Panc1 (cell line): ENCODE data around the gene CREBBP. TPM values are rescaled to one million over a fixed set of nuclear protein-coding genes. Genes with fewer than 3 reads are reported as not detected.

Experiments used
- ATAC-seq: fragments of 200-7000 bp; cut with Tn5 transposase; 2 replicates; pipeline ENCODE4 v1.9.1; 2020; ENCODE audit warnings: mild to moderate bottlenecking, moderate library complexity
- BruUV-seq: library from RNA; stranded (reverse); fragments of 400-500 nt; replicated peaks from 2 replicates; lab custom pipeline; 2021; lab: Mats Ljungman, UMichigan
- CTCF ChIA-PET: fragments of 300-600 bp; sonication (Branson Sonifier 250); formaldehyde crosslinking; loops from one replicate; lab custom pipeline; 2022; ENCODE audit warnings: antibody characterized with exemption; lab: Charles Lee
- POLR2A ChIA-PET: fragments of 300-600 bp; sonication (Branson Sonifier 250); formaldehyde crosslinking; loops from one replicate; lab custom pipeline; 2022; ENCODE audit warnings: antibody characterized with exemption; lab: Charles Lee
- DNase-seq: peaks from one replicate; pipeline ENCODE4 v3.0.0-alpha.2; 2010; ENCODE audit warnings: low read depth, low spot score
- H3K27ac ChIP-seq: 2 replicates; pipeline ENCODE4 v1.5.1; 2011; ENCODE audit warnings: mild to moderate bottlenecking, low read length, inconsistent platforms
- H3K27me3 ChIP-seq: fragments of 200-500 bp; sonication (Bioruptor generic); 2 replicates; pipeline ENCODE4 v1.6.0; 2014; ENCODE audit warnings: low read length, inconsistent platforms; ENCODE audit not compliant: control insufficient read depth, insufficient read depth
- H3K36me3 ChIP-seq: fragments of 200-500 bp; sonication (Bioruptor generic); 2 replicates; pipeline ENCODE4 v1.5.1; 2014; ENCODE audit warnings: inconsistent platforms, mild to moderate bottlenecking, low read length, moderate library complexity; ENCODE audit not compliant: control insufficient read depth, insufficient read depth
- H3K4me1 ChIP-seq: 2 replicates; pipeline ENCODE4 v1.5.1; 2011; ENCODE audit warnings: inconsistent platforms, mild to moderate bottlenecking, low read length, moderate library complexity; ENCODE audit not compliant: control insufficient read depth, insufficient read depth
- H3K4me3 ChIP-seq, 2 experiments: 2 replicates each; pipeline ENCODE4 v1.5.1; 2011 to 2012; ENCODE audit warnings: low read depth in 2 of 2, low read length in 2 of 2, mild to moderate bottlenecking in 2 of 2, inconsistent platforms in 1 of 2, moderate library complexity in 1 of 2
- H3K9me3 ChIP-seq: fragments of 200-500 bp; sonication (Bioruptor generic); 2 replicates; pipeline ENCODE4 v1.5.1; 2014; ENCODE audit warnings: low read depth, mild to moderate bottlenecking, inconsistent platforms, low read length, moderate library complexity; ENCODE audit not compliant: control insufficient read depth, insufficient read depth
- POLR2AphosphoS5 ChIP-seq: IDR thresholded peaks from 2 replicates; pipeline ENCODE4 v1.6.1; 2012; ENCODE audit warnings: mild to moderate bottlenecking, low read depth, low read length, moderate library complexity
- SIN3A ChIP-seq: IDR thresholded peaks from 2 replicates; pipeline ENCODE4 v1.6.1; 2012; ENCODE audit warnings: low read depth, mild to moderate bottlenecking, low read length, moderate library complexity, borderline replicate concordance; ENCODE audit not compliant: insufficient read depth
- TCF7L2 ChIP-seq: IDR thresholded peaks from 2 replicates; pipeline ENCODE4 v1.6.1; 2011; ENCODE audit warnings: mild to moderate bottlenecking, low read depth, low read length, inconsistent platforms
- in situ Hi-C: cut with HindIII; loops from 2 replicates; pipeline ENCODE4 v1.10.0; 2016; ENCODE audit warnings: low sequenced_read_pairs, low pct_unique_long_range_greater_than_20kb
- intact Hi-C: fragments of 100-400 bp; cut with micrococcal nuclease; formaldehyde crosslinking; loops from one replicate; pipeline ENCODE4 v1.10.0; 2022; ENCODE audit not compliant: unreplicated experiment
- total RNA-seq: library from RNA; stranded (reverse); gene quantifications from one replicate; pipeline ENCODE4 v1.2.1, GENCODE V29; 2021; ENCODE audit not compliant: unreplicated experiment
- TF ChIP-seq, protein P1 (sequence below), 2 experiments: IDR thresholded peaks; 2 replicates each; pipeline ENCODE4 v1.6.1; 2011 to 2012; ENCODE audit warnings: low read depth in 2 of 2, control low read depth in 1 of 2, low read length in 1 of 2, mild to moderate bottlenecking in 1 of 2, moderate library complexity in 1 of 2; ENCODE audit not compliant: insufficient read depth in 1 of 2
- TF ChIP-seq, protein P2 (sequence below): fragments of 450-650 bp; IDR thresholded peaks from 2 replicates; pipeline ENCODE4 v1.5.1; 2017; ENCODE audit warnings: mild to moderate bottlenecking

CREBBP gene
- total RNA-seq, 1 experiment from 2014 or later = 60.2 TPM

DNA sequence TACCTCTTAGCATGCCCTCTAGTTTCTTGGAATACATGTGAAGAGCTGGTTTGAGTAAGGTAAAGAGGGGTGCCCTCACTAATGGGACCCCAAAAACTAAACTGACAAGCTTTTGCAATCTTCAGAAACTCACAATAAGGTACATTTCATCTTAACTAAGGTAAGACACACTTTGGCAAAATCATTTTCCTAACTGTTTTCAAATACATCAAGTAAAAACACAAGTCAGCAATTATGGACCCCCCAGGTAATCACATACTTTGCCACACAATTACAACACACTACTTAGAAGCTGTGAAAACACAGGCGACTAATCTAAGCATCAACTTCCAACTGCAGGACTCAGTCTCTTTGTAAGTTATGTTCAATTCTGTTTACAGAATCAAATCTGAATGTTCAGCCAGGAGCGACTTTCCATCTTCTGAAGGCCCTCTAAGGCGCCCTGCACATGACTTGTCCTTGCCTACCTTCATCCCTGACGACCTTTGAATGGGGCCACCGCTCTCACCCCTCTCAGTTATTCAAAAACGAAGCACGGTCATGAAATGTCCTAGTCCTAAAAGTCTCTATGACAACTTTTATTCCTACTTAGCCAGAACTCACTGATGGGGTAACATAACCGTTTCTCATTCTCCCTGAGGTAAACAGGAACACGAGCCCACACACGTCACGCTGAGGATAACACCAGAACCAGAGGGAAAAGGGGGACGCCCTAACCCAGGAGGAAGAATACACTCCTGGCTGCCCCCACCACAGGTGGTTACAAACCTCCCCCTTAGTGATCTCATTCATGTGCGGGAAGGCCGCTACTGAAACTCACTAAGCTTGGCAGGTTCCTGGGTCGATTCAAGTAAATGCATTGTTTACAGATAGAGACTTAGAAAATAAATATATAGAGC is 5.5 kb downstream of the CREBBP start:
- Histone ChIP-seq H3K4me3 (no peak overlapping the region), H3K9me3 (no peaks in the 10 kb centered on the region), H3K27me3 (no peaks in the 10 kb centered on the region), H3K36me3 (no peaks in the 10 kb centered on the region), H3K27ac (no peak overlapping the region), H3K4me1 (peaks cover 69% of the 10 kb centered on the region)
- no peak for TF ChIP-seq SIN3A
- TF ChIP-seq TCF7L2 = no peak
- TF ChIP-seq, protein P1, sequence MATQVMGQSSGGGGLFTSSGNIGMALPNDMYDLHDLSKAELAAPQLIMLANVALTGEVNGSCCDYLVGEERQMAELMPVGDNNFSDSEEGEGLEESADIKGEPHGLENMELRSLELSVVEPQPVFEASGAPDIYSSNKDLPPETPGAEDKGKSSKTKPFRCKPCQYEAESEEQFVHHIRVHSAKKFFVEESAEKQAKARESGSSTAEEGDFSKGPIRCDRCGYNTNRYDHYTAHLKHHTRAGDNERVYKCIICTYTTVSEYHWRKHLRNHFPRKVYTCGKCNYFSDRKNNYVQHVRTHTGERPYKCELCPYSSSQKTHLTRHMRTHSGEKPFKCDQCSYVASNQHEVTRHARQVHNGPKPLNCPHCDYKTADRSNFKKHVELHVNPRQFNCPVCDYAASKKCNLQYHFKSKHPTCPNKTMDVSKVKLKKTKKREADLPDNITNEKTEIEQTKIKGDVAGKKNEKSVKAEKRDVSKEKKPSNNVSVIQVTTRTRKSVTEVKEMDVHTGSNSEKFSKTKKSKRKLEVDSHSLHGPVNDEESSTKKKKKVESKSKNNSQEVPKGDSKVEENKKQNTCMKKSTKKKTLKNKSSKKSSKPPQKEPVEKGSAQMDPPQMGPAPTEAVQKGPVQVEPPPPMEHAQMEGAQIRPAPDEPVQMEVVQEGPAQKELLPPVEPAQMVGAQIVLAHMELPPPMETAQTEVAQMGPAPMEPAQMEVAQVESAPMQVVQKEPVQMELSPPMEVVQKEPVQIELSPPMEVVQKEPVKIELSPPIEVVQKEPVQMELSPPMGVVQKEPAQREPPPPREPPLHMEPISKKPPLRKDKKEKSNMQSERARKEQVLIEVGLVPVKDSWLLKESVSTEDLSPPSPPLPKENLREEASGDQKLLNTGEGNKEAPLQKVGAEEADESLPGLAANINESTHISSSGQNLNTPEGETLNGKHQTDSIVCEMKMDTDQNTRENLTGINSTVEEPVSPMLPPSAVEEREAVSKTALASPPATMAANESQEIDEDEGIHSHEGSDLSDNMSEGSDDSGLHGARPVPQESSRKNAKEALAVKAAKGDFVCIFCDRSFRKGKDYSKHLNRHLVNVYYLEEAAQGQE (IDR thresholded peaks at IDR 0.05; ENCODE audit: insufficient read depth in 1 of 2, low read depth in 2 of 2, low read length in 1 of 2) = no peak
- TF ChIP-seq POLR2AphosphoS5 = no peak
- TF ChIP-seq, protein P2, sequence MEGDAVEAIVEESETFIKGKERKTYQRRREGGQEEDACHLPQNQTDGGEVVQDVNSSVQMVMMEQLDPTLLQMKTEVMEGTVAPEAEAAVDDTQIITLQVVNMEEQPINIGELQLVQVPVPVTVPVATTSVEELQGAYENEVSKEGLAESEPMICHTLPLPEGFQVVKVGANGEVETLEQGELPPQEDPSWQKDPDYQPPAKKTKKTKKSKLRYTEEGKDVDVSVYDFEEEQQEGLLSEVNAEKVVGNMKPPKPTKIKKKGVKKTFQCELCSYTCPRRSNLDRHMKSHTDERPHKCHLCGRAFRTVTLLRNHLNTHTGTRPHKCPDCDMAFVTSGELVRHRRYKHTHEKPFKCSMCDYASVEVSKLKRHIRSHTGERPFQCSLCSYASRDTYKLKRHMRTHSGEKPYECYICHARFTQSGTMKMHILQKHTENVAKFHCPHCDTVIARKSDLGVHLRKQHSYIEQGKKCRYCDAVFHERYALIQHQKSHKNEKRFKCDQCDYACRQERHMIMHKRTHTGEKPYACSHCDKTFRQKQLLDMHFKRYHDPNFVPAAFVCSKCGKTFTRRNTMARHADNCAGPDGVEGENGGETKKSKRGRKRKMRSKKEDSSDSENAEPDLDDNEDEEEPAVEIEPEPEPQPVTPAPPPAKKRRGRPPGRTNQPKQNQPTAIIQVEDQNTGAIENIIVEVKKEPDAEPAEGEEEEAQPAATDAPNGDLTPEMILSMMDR = no peak
- ChIA-PET CTCF (no interaction called here), POLR2A (interaction anchor here (0.6 kb wide), 1 partner anchor 37 kb away, joined by 6 read pairs; no protein-coding TSS in a partner anchor)
- no TSS peak for BruUV-seq
- ATAC-seq = no peak
- intact Hi-C loops = no loop called here
- DNase-seq = no peak
- in situ Hi-C loops = loop anchor here (10.0 kb wide), 1 partner anchor 60 kb away; no protein-coding TSS in a partner anchor

DNA sequence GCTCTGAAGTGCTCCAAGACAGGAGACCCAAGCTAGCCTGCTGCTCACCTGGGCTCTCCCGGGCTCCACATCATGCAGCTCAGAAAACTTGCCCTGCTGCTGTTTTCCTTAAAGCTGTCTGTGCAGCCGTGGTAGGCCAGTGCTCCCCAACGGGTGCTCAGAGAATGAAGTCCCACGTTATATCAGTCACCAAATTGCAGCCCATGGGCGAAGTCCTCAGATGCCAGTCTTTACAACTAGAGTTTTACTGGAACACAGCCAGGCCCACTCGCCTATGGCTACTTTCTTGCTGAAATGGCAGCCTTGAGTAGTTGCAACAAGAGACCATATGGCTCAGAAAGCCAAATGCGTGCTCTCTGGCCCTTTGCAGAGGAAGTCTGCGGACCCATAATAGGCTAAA is 6.3 kb downstream of the CREBBP start:
- no peak overlapping the region for H3K4me3 ChIP-seq
- ATAC-seq (no peak), DNase-seq (no peak)
- H3K9me3 ChIP-seq = no peaks in the 10 kb centered on the region
- intact Hi-C loops (no loop called here), in situ Hi-C loops (loop anchor here (10.0 kb wide), 1 partner anchor 59 kb away; no protein-coding TSS in a partner anchor)
- TF ChIP-seq TCF7L2 (no peak), SIN3A (no peak), POLR2AphosphoS5 (no peak)
- TF ChIP-seq, protein P1 (IDR thresholded peaks at IDR 0.05; ENCODE audit: insufficient read depth in 1 of 2, low read depth in 2 of 2, low read length in 1 of 2) = no peak
- TF ChIP-seq, protein P2 = no peak
- CTCF ChIA-PET = no interaction called here
- H3K36me3 ChIP-seq = no peaks in the 10 kb centered on the region
- H3K4me1 ChIP-seq = peaks cover 71% of the 10 kb centered on the region
- POLR2A ChIA-PET = no interaction called here
- no TSS peak for BruUV-seq
- H3K27ac ChIP-seq = no peak overlapping the region
- H3K27me3 ChIP-seq = no peaks in the 10 kb centered on the region
